CD14-positive monocyte (primary cell): ENCODE measurements around the gene SCMH1. TPM values are rescaled to one million over a fixed set of nuclear protein-coding genes. Genes with fewer than 3 reads are reported as not detected.

Experiments used
- DNase-seq, 3 donors: peaks; one replicate each; pipeline ENCODE4 v3.0.0-alpha.2; 2011 to 2022
- H2AFZ ChIP-seq: 2 replicates; pipeline ENCODE4 v1.6.0; 2012; ENCODE audit warnings: mild to moderate bottlenecking, low read depth, low read length, inconsistent platforms; ENCODE audit not compliant: insufficient read depth, poor library complexity, severe bottlenecking
- H3K27ac ChIP-seq, 2 donors: 1 replicate in 1 of 2; 2 replicates in 1 of 2; pipeline ENCODE4 v1.5.1; 2012 to 2013; ENCODE audit warnings: low read length in 2 of 2, control low read depth in 1 of 2, inconsistent platforms in 1 of 2, low read depth in 1 of 2, mild to moderate bottlenecking in 1 of 2
- H3K27me3 ChIP-seq, 2 donors: one replicate each; pipeline versions ENCODE4 v1.6.0 to v1.6.1; 2011 to 2013; ENCODE audit warnings: low read length in 2 of 2; ENCODE audit not compliant: control insufficient read depth in 2 of 2, insufficient read depth in 2 of 2
- H3K36me3 ChIP-seq, 2 donors: replicated peaks in 1 of 2; 1 replicate in 1 of 2; 2 replicates in 1 of 2; pipeline versions ENCODE4 v1.5.1 to v1.6.1; 2012 to 2013; ENCODE audit warnings: low read length in 2 of 2, control low read depth in 1 of 2, inconsistent platforms in 1 of 2, mild to moderate bottlenecking in 1 of 2; ENCODE audit not compliant: insufficient read depth in 2 of 2, control insufficient read depth in 1 of 2
- H3K4me1 ChIP-seq, 2 donors: 1 replicate in 1 of 2; 2 replicates in 1 of 2; pipeline versions ENCODE4 v1.5.1 to v1.6.1; 2012 to 2013; ENCODE audit warnings: low read length in 2 of 2, control low read depth in 1 of 2, inconsistent platforms in 1 of 2, mild to moderate bottlenecking in 1 of 2, moderate library complexity in 1 of 2; ENCODE audit not compliant: insufficient read depth in 2 of 2, control insufficient read depth in 1 of 2
- H3K4me2 ChIP-seq: replicated peaks from 2 replicates; pipeline ENCODE3; 2012; ENCODE audit warnings: low read length, moderate library complexity, mild to moderate bottlenecking; ENCODE audit not compliant: poor library complexity, severe bottlenecking; ENCODE audit errors: extremely low read depth
- H3K4me3 ChIP-seq, 3 experiments: fragments of 200-600 bp in 1 of 3; sonication (generic) in 1 of 3; replicated peaks in 1 of 3; 1 replicate in 2 of 3; 2 replicates in 1 of 3; pipeline ENCODE4 v1.5.1; 2011 to 2013; ENCODE audit warnings: low read length in 3 of 3, mild to moderate bottlenecking in 3 of 3, control low read depth in 2 of 3, low read depth in 2 of 3, inconsistent platforms in 1 of 3, moderate library complexity in 1 of 3
- H3K79me2 ChIP-seq: 2 replicates; pipeline ENCODE4 v1.6.0; 2012; ENCODE audit warnings: mild to moderate bottlenecking, control low read depth, inconsistent platforms, low read length, moderate library complexity; ENCODE audit not compliant: insufficient read depth
- H3K9ac ChIP-seq: 2 replicates; pipeline ENCODE4 v1.6.0; 2017; ENCODE audit warnings: low read length, mild to moderate bottlenecking; ENCODE audit not compliant: insufficient read depth, poor library complexity, severe bottlenecking
- H3K9me3 ChIP-seq, 2 donors: replicated peaks in 1 of 2; 1 replicate in 1 of 2; 2 replicates in 1 of 2; pipeline versions ENCODE4 v1.5.1 to v1.6.1; 2012 to 2013; ENCODE audit warnings: low read length in 2 of 2, control low read depth in 1 of 2; ENCODE audit not compliant: control insufficient read depth in 1 of 2, insufficient read depth in 1 of 2
- H4K20me1 ChIP-seq: 2 replicates; pipeline ENCODE4 v1.6.0; 2012; ENCODE audit warnings: mild to moderate bottlenecking, low read length, control low read depth, moderate library complexity; ENCODE audit not compliant: insufficient read depth
- H3K27ac Mint-ChIP-seq, 7 donors: one replicate each; pipeline ENCODE4 v1.8.0; 2020; ENCODE audit warnings: mild to moderate bottlenecking in 7 of 7, mixed read lengths in 7 of 7, moderate library complexity in 6 of 7, inconsistent platforms in 2 of 7
- H3K27me3 Mint-ChIP-seq, 3 donors: one replicate each; pipeline ENCODE4 v1.8.0; 2021 to 2022; ENCODE audit warnings: low read depth in 3 of 3, mild to moderate bottlenecking in 3 of 3, mixed read lengths in 3 of 3, moderate library complexity in 3 of 3, inconsistent platforms in 1 of 3
- H3K36me3 Mint-ChIP-seq, 2 donors: one replicate each; pipeline ENCODE4 v1.8.0; 2020; ENCODE audit warnings: mixed read lengths in 2 of 2, inconsistent platforms in 1 of 2, mild to moderate bottlenecking in 1 of 2
- H3K4me1 Mint-ChIP-seq: one replicate; pipeline ENCODE4 v1.8.0; 2020; ENCODE audit warnings: mild to moderate bottlenecking, mixed read lengths
- H3K4me3 Mint-ChIP-seq, 2 donors: one replicate each; pipeline ENCODE4 v1.8.0; 2020; ENCODE audit warnings: mild to moderate bottlenecking in 2 of 2, mixed read lengths in 2 of 2, moderate library complexity in 1 of 2
- H3K9me3 Mint-ChIP-seq, 7 donors: one replicate each; pipeline ENCODE4 v1.8.0; 2020 to 2022; ENCODE audit warnings: mixed read lengths in 7 of 7, mild to moderate bottlenecking in 6 of 7, moderate library complexity in 6 of 7, inconsistent platforms in 2 of 7
- WGBS: methylation state at CpG from one replicate; pipeline ENCODE4 v1.1.5; 2013; ENCODE audit warnings: missing lambda C conversion rate; ENCODE audit not compliant: insufficient coverage; 5-methylcytosine and 5-hydroxymethylcytosine counted together
- intact Hi-C, 2 donors: fragments of 100-400 bp; cut with micrococcal nuclease; formaldehyde crosslinking; loops; one replicate each; pipeline versions ENCODE4 v1.15.0 to v1.15.1; 2023
- polyA plus RNA-seq, 3 donors: library from polyadenylated mRNA; depleted of rRNA in 1 of 3; unstranded in 2 of 3; stranded (reverse) in 1 of 3; fragments of 300-500 nt in 2 of 3; fragments of >200 nt in 1 of 3; fragmentation: Illumina TruSeq in 2 of 3; gene quantifications; 1 replicate in 2 of 3; 2 replicates in 1 of 3; pipeline ENCODE4 v1.2.3, GENCODE V29; 2012 to 2021
- TF ChIP-seq, protein P1 (sequence below): fragments of 200-600 bp; IDR thresholded peaks from one replicate; pipeline ENCODE4 v1.8.0; 2022; ENCODE audit warnings: antibody characterized with exemption, mild to moderate bottlenecking

Gene SCMH1
- polyA plus RNA-seq, 3 donors, result 0.66 to 12.7 (median 0.74) TPM

DNA sequence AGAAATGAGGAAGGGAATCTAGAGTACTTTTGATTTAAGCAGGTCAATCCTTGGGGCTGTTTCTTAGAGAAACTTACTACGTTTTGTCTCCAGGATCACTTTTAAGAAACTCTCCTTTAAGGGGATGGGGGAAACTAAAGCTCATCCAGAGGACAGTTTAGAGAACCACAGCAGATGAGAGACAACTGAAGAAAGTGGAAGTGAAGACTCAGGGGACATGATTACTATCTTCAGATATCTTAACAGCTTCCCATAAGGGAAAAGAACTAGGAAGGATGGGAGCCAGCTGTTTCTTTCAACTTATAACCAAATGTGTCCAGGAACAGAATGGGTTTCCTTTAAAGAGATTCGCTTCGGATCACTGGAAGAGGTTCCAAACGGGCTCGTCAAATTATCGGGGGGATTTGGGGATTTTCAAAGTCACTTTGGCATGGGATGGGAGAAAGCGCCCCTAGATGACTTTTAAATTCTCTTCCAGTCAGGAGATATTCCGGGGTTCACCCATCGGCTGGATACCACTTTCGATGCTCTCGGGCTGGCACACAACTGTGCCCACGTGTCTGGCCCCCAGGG is 1.2 kb downstream of the SCMH1 start:
- Histone ChIP-seq H3K9ac (peak overlapping the region; percentile 76), H3K79me2 (peaks cover 55% of the 10 kb centered on the region), H2AFZ (peak overlapping the region; percentile 79), H4K20me1 (no peaks in the 10 kb centered on the region), H3K4me2 (peak overlapping the region; percentile 83), H3K36me3 (no peaks in the 10 kb centered on the region), H3K9me3 (no peaks in the 10 kb centered on the region), H3K4me1 (peaks cover 15 to 18% of the 10 kb centered on the region in 2 donors), H3K4me3 (peak overlapping the region; percentile 41 to 92 (median 76)), H3K27ac (peak overlapping the region in 1 of 2 donors; percentile 25), H3K27me3 (no peaks in the 10 kb centered on the region)
- TF ChIP-seq, protein P1, sequence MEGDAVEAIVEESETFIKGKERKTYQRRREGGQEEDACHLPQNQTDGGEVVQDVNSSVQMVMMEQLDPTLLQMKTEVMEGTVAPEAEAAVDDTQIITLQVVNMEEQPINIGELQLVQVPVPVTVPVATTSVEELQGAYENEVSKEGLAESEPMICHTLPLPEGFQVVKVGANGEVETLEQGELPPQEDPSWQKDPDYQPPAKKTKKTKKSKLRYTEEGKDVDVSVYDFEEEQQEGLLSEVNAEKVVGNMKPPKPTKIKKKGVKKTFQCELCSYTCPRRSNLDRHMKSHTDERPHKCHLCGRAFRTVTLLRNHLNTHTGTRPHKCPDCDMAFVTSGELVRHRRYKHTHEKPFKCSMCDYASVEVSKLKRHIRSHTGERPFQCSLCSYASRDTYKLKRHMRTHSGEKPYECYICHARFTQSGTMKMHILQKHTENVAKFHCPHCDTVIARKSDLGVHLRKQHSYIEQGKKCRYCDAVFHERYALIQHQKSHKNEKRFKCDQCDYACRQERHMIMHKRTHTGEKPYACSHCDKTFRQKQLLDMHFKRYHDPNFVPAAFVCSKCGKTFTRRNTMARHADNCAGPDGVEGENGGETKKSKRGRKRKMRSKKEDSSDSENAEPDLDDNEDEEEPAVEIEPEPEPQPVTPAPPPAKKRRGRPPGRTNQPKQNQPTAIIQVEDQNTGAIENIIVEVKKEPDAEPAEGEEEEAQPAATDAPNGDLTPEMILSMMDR, result no peak
- peak overlapping the region in 6 of 7 donors; percentile 1 to 73 (median 46) for H3K27ac Mint-ChIP-seq
- no peaks in the 10 kb centered on the region for H3K36me3 Mint-ChIP-seq
- H3K4me3 Mint-ChIP-seq, result peak overlapping the region; percentile 86
- no peaks in the 10 kb centered on the region for H3K27me3 Mint-ChIP-seq
- H3K9me3 Mint-ChIP-seq, result no peaks in the 10 kb centered on the region
- DNase-seq, result peak; percentile 8 to 39 (median 15)
- H3K4me1 Mint-ChIP-seq, result peaks cover 30% of the 10 kb centered on the region
- WGBS, result 3% methylated on average over 11 of the region's 12 CpGs
- intact Hi-C loops, result no loop called here

- Histone ChIP-seq H3K27me3 (no peaks in the 10 kb centered on the region), H3K9ac (no peak overlapping the region), H3K4me2 (no peak overlapping the region), H3K36me3 (no peaks in the 10 kb centered on the region), H3K9me3 (no peaks in the 10 kb centered on the region), H3K79me2 (peaks cover 62% of the 10 kb centered on the region), H3K4me3 (no peak overlapping the region), H3K4me1 (peaks cover 15 to 18% of the 10 kb centered on the region in 2 donors), H3K27ac (no peak overlapping the region), H4K20me1 (no peaks in the 10 kb centered on the region), H2AFZ (no peak overlapping the region)
- Mint-ChIP-seq H3K27ac (no peak overlapping the region), H3K27me3 (no peaks in the 10 kb centered on the region), H3K9me3 (no peaks in the 10 kb centered on the region), H3K4me3 (no peak overlapping the region), H3K4me1 (peaks cover 28% of the 10 kb centered on the region), H3K36me3 (no peaks in the 10 kb centered on the region)
- TF ChIP-seq, protein P1, result no peak
- DNase-seq, result no peak
- intact Hi-C loops, result no loop called here
Observed at GRCh38 chr1:41239988-41240610, 2.0 kb downstream of the SCMH1 start.
